ENCODE data around the gene HBS1L. TPM values are rescaled to one million over a fixed set of nuclear protein-coding genes. Genes with fewer than 3 reads are reported as not detected.

The HBS1L gene
- total and polyA plus RNA-seq, 9 of the 15 experiments (the other 6 are each of a cell fraction or from before 2014, with no cell fraction given), result 101 to 199 (median 145) TPM

GRCh38 chr6:135095716-135096115, 41.1 kb upstream of the HBS1L start (continued):
- TF ChIP-seq, protein P1, sequence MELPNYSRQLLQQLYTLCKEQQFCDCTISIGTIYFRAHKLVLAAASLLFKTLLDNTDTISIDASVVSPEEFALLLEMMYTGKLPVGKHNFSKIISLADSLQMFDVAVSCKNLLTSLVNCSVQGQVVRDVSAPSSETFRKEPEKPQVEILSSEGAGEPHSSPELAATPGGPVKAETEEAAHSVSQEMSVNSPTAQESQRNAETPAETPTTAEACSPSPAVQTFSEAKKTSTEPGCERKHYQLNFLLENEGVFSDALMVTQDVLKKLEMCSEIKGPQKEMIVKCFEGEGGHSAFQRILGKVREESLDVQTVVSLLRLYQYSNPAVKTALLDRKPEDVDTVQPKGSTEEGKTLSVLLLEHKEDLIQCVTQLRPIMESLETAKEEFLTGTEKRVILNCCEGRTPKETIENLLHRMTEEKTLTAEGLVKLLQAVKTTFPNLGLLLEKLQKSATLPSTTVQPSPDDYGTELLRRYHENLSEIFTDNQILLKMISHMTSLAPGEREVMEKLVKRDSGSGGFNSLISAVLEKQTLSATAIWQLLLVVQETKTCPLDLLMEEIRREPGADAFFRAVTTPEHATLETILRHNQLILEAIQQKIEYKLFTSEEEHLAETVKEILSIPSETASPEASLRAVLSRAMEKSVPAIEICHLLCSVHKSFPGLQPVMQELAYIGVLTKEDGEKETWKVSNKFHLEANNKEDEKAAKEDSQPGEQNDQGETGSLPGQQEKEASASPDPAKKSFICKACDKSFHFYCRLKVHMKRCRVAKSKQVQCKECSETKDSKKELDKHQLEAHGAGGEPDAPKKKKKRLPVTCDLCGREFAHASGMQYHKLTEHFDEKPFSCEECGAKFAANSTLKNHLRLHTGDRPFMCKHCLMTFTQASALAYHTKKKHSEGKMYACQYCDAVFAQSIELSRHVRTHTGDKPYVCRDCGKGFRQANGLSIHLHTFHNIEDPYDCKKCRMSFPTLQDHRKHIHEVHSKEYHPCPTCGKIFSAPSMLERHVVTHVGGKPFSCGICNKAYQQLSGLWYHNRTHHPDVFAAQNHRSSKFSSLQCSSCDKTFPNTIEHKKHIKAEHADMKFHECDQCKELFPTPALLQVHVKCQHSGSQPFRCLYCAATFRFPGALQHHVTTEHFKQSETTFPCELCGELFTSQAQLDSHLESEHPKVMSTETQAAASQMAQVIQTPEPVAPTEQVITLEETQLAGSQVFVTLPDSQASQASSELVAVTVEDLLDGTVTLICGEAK (IDR thresholded peaks at IDR 0.05), result no peak
- TF ChIP-seq, protein P1 (CRISPR knock-in tag; IDR thresholded peaks at IDR 0.05), result no peak
- no peak for TF ChIP-seq SREBF2 (CRISPR knock-in tag; IDR thresholded peaks at IDR 0.05)
- no peak for TF ChIP-seq SIRT6 (IDR thresholded peaks at IDR 0.05; ENCODE audit: low read depth, low read length)
- no peak for TF ChIP-seq KLF1 (tag; IDR thresholded peaks at IDR 0.05)
- TF ChIP-seq, protein P2, sequence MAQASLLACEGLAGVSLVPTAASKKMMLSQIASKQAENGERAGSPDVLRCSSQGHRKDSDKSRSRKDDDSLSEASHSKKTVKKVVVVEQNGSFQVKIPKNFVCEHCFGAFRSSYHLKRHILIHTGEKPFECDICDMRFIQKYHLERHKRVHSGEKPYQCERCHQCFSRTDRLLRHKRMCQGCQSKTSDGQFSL (CRISPR knock-in tag; IDR thresholded peaks at IDR 0.05), result no peak
- TF ChIP-seq, protein P2 (tag; IDR thresholded peaks at IDR 0.05), result no peak
- TF ChIP-seq SNRNP70 (optimal IDR thresholded peaks at IDR 0.05; ENCODE audit: low read depth, low read length), result no peak
- no peak for TF ChIP-seq RNF2 (IDR thresholded peaks at IDR 0.05)
- TF ChIP-seq XRCC5 (IDR thresholded peaks at IDR 0.05; ENCODE audit: low read depth, low read length), result no peak
